Urinary bladder (tissue), 4 donors: ENCODE measurements around the gene GSTM5. TPM values are rescaled to one million over a fixed set of nuclear protein-coding genes. Genes with fewer than 3 reads are reported as not detected.
"Not testable (repeated sequence)": the region's sequence is repeated elsewhere in the genome, so short reads cannot be mapped to it uniquely, and the experiment has no call there.

ENCODE experiments used
- DNase-seq: peaks from one replicate; pipeline ENCODE4 v3.0.0-alpha.2; 2015; ENCODE audit errors: extremely low spot score
- H3K27ac ChIP-seq: one replicate; pipeline ENCODE4 v1.5.1; 2013; ENCODE audit warnings: low read depth, mild to moderate bottlenecking, moderate library complexity
- H3K36me3 ChIP-seq: one replicate; pipeline ENCODE4 v1.6.1; 2013; ENCODE audit warnings: mild to moderate bottlenecking, moderate library complexity; ENCODE audit not compliant: insufficient read depth
- H3K4me1 ChIP-seq: one replicate; pipeline ENCODE4 v1.6.1; 2013; ENCODE audit warnings: mild to moderate bottlenecking, moderate library complexity; ENCODE audit not compliant: insufficient read depth
- H3K4me3 ChIP-seq: one replicate; pipeline ENCODE4 v1.5.1; 2013; ENCODE audit warnings: low read depth, low read length
- WGBS: extraction: QIAGEN DNeasy Blood & Tissue Kit; methylation state at CpG from one replicate; pipeline ENCODE4 v1.1.7; 2013; 5-methylcytosine and 5-hydroxymethylcytosine counted together
- polyA plus RNA-seq: library from polyadenylated mRNA; stranded (reverse); fragments of 200-250 nt; gene quantifications from one replicate; pipeline ENCODE4 v1.2.3, GENCODE V29; 2013
- total RNA-seq: library from RNA; depleted of rRNA; stranded (reverse); fragments of >200 nt; gene quantifications from one replicate; pipeline ENCODE4 v1.2.3, GENCODE V29; 2014
- donor health status: healthy with polysubstance abuse.
- donor health status: healthy.

The GSTM5 gene
- total and polyA plus RNA-seq, 2 donors = 18.2 to 25.2 TPM

- not testable (repeated sequence) for H3K4me3 ChIP-seq, H3K27ac ChIP-seq, H3K4me1 ChIP-seq, DNase-seq, H3K36me3 ChIP-seq
- no CpG with 5 or more reads among the region's 4 CpGs for WGBS
These were observed 26.2 kb upstream of the GSTM5 start for GRCh38 chr1:109685890-109686289.

GRCh38 chr1:109687109-109687508 lies 24.9 kb upstream of the GSTM5 start:
- Histone ChIP-seq H3K4me3 (peak overlapping the region; percentile 48), H3K27ac (peak overlapping the region; percentile 56)
- WGBS = 60% methylated on average over 4 of the region's 11 CpGs
- not testable (repeated sequence) for DNase-seq, H3K36me3 ChIP-seq, H3K4me1 ChIP-seq

DNA sequence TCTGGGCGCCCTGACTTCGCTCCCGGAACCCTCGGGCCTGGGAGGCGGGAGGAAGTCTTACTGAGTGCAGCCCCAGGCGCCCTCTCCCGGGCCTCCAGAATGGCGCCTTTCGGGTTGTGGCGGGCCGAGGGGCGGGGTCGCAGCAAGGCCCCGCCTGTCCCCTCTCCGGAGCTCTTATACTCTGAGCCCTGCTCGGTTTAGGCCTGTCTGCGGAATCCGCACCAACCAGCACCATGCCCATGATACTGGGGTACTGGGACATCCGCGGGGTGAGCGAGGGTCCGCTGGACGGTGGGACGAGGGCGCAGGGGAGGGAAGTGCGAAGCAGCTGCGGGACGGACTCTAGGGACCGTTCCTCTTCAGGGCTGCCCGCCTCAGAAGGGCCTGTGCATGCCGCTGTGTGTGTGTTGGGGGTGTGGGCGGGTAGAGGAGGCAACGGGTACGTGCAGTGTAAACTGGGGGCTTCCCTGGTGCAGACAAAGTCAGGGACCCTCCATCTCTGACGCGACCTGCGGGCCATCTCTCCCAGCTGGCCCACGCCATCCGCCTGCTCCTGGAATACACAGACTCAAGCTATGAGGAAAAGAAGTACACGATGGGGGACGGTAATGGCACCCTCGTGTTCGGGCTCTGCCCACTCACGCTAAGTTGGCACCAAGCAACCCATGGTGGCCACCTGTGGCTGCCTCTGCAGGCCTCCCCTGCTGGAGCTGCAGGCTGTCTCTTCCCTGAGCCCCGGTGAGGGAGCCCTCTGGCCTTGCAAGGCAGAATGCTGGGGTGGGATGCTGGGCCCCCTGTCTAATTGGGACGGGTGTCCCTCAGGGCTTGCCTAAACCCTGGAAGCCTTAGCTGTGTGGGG lies 24.2 kb upstream of the GSTM5 start, which contains the start of gene GSTM1:
GSTM1 (plus strand) TSS at position 177 of the 859 bp plus-strand sequence; CDS start at position 234, 57 bp downstream.
- WGBS = no CpG with 5 or more reads among the region's 46 CpGs
- Histone ChIP-seq H3K36me3 (no peaks in the 10 kb centered on the region), H3K4me3 (peak within 1 kb of the TSS; percentile 48), H3K4me1 (no peaks in the 10 kb centered on the region), H3K27ac (peak within 1 kb of the TSS; percentile 56)
- no peak for DNase-seq

DNA sequence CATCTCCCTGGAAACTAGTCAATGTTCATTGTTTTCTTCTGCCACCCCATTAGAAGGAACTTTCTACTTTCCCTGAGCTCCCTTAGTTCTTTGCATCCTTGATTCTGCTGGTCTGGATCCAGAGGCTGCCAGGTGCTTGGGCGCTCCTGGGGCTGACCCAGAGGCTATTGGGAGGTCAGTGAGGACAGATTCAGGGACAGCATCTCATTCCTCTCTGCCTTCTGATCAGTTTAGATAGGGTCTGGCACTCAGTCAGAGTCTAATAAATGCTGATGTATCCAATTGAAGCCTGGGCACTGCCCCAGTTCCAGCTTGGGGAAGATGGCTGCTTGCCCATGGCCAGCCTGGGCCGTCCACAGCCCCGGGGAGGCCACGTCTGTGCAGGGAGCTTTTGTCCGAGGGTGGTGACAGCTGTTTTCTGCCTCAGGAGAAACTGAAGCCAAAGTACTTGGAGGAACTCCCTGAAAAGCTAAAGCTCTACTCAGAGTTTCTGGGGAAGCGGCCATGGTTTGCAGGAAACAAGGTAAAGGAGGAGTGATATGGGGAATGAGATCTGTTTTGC lies 22.1 kb upstream of the GSTM5 start:
- H3K4me1 ChIP-seq = no peaks in the 10 kb centered on the region
- DNase-seq = no peak
- no CpG with 5 or more reads among the region's 6 CpGs for WGBS
- no peak overlapping the region for H3K27ac ChIP-seq
- no peaks in the 10 kb centered on the region for H3K36me3 ChIP-seq
- no peak overlapping the region for H3K4me3 ChIP-seq

DNA sequence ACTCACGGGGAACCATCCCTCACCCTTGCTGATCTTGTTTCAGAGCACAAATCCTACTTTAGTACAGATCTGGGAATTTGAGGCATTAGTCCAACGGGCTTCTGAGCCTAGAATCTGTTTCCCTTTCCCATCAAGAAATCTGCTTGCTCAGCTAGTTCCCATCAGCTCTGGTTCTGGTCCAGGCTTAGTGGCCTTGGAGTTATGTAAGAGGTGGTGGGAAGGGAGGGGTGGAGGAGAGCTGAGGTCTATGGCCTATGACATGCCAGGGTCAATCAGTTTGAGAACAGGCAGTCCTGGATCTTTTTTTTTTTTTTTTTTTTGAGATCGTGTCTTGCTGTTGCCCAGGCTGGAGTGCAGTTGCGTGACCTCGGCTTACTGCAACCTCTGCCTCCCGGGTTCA lies 20.3 kb upstream of the GSTM5 start:
- no peaks in the 10 kb centered on the region for H3K4me1 ChIP-seq
- no peak overlapping the region for H3K27ac ChIP-seq
- H3K36me3 ChIP-seq = no peaks in the 10 kb centered on the region
- no CpG with 5 or more reads among the region's 6 CpGs for WGBS
- no peak for DNase-seq
- no peak overlapping the region for H3K4me3 ChIP-seq

DNA sequence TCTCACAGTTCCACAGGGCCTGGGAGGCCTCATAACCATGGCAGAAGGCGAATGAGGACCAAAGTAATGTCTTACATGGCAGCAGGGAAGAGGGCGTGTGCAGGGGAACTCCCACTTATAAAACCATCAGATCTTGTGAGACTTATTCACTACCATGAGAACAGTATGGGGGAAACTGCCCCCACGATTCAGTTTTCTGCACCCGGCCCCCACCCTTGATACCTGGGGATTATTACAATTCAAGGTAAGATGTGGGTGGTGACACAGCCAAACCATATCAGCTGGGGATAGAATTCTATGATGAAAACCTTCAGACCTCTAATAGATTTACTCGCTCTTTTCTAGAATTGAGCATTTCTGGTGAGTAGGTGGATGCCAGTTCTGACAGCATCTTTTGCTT lies 17.7 kb upstream of the GSTM5 start:
- H3K4me1 ChIP-seq, H3K27ac ChIP-seq, H3K4me3 ChIP-seq, DNase-seq, H3K36me3 ChIP-seq: not testable (repeated sequence)
- WGBS = no CpG with 5 or more reads among the region's 5 CpGs

DNA sequence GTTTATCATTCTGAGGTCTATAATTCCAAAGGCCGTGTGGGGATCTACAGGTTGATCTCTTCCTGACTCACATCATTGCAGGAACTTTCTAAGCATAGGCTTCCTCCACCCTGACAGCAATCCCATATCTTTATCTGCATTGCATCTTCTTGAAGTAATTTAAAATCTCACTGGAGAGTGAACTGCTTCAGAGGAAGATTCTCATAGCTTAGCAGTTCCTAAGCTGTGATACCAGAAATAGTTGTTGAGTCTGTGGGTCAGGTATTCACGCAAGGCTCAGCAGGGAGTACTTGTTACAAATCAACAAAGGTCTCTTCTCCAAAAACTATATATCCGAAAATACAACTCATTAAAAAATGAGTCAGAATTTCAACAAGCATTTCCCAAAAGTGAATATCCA lies 16.9 kb upstream of the GSTM5 start:
- not testable (repeated sequence) for H3K4me3 ChIP-seq, H3K27ac ChIP-seq, H3K36me3 ChIP-seq, H3K4me1 ChIP-seq, DNase-seq
- WGBS = no CpG with 5 or more reads among the region's 3 CpGs

DNA sequence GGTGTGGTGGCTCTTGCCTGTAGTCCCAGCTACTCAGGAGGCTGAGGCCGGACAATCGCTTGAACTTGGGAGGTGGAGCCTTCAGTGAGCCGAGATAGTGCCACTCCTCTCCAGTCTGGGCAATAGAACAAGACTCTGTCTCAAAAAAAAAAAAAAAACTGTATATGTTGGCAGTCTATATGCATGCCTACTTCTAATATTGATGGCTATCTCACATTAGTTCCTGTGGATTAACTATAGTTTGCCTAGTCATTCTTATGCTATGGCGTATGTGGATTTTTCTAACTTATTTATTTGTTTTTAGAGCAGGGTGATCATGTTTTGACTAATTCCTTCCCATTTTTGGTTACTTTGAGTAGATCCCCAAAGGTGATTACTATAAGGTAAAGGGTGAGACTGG lies 15.0 kb upstream of the GSTM5 start:
- WGBS = no CpG with 5 or more reads among the region's 4 CpGs
- Histone ChIP-seq H3K27ac (no peak overlapping the region), H3K4me3 (no peak overlapping the region), H3K4me1 (no peaks in the 10 kb centered on the region), H3K36me3 (no peaks in the 10 kb centered on the region)
- no peak for DNase-seq

- not testable (repeated sequence) for H3K4me1 ChIP-seq, DNase-seq
- WGBS = no CpG with 5 or more reads among the region's 4 CpGs
These were observed 14.2 kb upstream of the GSTM5 start for GRCh38 chr1:109697861-109698260.

DNA sequence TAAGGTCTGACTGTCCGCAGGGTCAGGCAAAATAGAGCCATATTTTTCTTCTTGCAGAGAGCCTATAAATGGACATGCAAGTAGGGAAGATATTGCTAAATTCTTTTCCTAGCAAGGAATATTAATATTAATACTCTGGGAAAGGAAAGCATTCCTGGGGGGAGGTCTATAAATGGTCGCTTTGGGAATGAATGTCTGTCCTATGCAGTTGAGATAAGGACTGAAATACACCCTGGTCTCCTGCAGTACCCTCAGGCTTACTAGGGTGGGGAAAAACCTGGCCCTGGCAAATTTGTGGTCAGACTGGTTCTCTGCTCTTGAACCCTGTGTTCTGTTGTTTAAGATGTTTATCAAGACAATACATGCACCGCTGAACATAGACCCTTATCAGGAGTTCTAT lies 9.1 kb upstream of the GSTM5 start:
- H3K4me3 ChIP-seq, H3K27ac ChIP-seq, DNase-seq, H3K4me1 ChIP-seq, H3K36me3 ChIP-seq: not testable (repeated sequence)
- WGBS = 92% methylated on average over 3 of the region's 3 CpGs

More at GRCh38 chr1:109697861-109698260, 14.2 kb upstream of the GSTM5 start:
- not testable (repeated sequence) for H3K27ac ChIP-seq, H3K4me3 ChIP-seq, H3K36me3 ChIP-seq

GRCh38 chr1:109704173-109704572 lies 7.9 kb upstream of the GSTM5 start:
- H3K27ac ChIP-seq = no peak overlapping the region
- no peaks in the 10 kb centered on the region for H3K4me1 ChIP-seq
- 79% methylated on average over 8 of the region's 8 CpGs for WGBS
- DNase-seq = no peak
- no peaks in the 10 kb centered on the region for H3K36me3 ChIP-seq
- no peak overlapping the region for H3K4me3 ChIP-seq

GRCh38 chr1:109705411-109705810 lies 6.6 kb upstream of the GSTM5 start:
- no peaks in the 10 kb centered on the region for H3K36me3 ChIP-seq
- H3K27ac ChIP-seq = no peak overlapping the region
- DNase-seq = no peak
- H3K4me1 ChIP-seq = no peaks in the 10 kb centered on the region
- no peak overlapping the region for H3K4me3 ChIP-seq
- WGBS = 89% methylated on average over 4 of the region's 4 CpGs

GRCh38 chr1:109708949-109709348 lies 3.1 kb upstream of the GSTM5 start:
- not testable (repeated sequence) for H3K4me3 ChIP-seq, DNase-seq, H3K4me1 ChIP-seq, H3K27ac ChIP-seq, H3K36me3 ChIP-seq
- 85% methylated on average over 4 of the region's 4 CpGs for WGBS

DNA sequence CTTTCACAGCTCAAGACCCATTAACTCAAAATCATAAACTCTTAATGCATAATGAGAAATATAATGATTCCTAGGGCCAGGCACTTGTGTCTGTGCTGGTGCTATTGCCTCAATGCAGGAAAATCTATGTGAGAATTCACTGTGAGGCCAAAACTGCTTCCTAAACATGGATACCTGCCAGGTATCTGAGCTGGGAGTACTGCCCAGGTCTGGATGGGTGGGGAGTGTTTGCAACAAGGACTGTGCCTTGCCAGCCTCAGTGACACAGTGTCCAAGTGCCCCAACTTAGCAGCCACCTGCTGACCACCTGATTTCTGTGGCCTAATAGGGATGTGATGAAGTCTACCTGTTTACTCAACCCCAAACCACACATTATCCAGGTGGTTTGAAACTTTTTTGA lies 2.2 kb upstream of the GSTM5 start:
- not testable (repeated sequence) for H3K4me3 ChIP-seq, H3K4me1 ChIP-seq, H3K36me3 ChIP-seq, H3K27ac ChIP-seq, DNase-seq
